GM12874 (cell line): Measurements from ENCODE around the gene GOLGA7B.
A peak's percentile ranks its signal among the peaks of the same experiment; 100 is the strongest.

Source experiments
- TF ChIP-seq, protein P1 (sequence below): IDR thresholded peaks from 2 replicates; pipeline ENCODE4 v1.5.1; 2011; ENCODE audit warnings: low read depth, mild to moderate bottlenecking, control low read depth, low read length, moderate library complexity; ENCODE audit not compliant: insufficient read depth

Gene GOLGA7B

DNA sequence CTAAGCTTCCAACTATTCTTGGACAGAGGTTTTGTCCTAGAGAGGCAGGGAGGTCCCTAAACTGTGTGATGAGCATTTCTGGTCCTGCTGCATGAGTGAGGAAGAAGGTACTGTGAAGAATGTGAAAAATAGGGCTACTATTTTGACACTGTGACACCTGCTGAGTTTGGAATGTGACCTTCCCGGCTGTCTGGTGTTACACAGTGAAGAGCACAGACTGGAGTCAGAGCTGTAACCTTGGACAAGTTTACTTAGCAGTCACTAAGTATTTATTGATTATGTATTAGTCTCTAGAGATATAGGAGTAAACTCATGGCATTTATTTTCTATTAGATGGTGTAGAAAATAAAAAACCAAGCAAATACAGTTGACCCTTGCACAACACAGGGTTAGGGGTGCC is 12.3 kb downstream of the GOLGA7B start:
- TF ChIP-seq, protein P1, sequence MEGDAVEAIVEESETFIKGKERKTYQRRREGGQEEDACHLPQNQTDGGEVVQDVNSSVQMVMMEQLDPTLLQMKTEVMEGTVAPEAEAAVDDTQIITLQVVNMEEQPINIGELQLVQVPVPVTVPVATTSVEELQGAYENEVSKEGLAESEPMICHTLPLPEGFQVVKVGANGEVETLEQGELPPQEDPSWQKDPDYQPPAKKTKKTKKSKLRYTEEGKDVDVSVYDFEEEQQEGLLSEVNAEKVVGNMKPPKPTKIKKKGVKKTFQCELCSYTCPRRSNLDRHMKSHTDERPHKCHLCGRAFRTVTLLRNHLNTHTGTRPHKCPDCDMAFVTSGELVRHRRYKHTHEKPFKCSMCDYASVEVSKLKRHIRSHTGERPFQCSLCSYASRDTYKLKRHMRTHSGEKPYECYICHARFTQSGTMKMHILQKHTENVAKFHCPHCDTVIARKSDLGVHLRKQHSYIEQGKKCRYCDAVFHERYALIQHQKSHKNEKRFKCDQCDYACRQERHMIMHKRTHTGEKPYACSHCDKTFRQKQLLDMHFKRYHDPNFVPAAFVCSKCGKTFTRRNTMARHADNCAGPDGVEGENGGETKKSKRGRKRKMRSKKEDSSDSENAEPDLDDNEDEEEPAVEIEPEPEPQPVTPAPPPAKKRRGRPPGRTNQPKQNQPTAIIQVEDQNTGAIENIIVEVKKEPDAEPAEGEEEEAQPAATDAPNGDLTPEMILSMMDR = no peak

DNA sequence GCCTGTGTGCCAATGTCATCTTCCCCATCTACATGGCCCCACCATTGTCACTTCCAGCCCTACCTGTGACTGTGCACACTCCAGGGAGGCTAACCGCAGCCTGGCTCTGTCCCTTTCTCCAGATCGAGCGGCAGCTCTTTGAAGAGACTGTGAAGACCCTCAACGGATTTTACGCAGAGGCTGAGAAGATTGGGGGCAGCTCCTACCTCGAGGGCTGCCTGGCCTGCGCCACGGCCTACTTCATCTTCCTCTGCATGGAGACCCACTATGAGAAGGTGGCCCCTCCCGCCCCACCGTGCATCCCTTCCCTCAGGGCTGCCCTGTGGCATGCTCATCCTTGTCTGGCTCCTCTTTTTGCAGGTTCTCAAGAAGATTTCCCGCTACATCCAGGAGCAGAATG is 14.2 kb downstream of the GOLGA7B start:
- TF ChIP-seq, protein P1 = no peak

DNA sequence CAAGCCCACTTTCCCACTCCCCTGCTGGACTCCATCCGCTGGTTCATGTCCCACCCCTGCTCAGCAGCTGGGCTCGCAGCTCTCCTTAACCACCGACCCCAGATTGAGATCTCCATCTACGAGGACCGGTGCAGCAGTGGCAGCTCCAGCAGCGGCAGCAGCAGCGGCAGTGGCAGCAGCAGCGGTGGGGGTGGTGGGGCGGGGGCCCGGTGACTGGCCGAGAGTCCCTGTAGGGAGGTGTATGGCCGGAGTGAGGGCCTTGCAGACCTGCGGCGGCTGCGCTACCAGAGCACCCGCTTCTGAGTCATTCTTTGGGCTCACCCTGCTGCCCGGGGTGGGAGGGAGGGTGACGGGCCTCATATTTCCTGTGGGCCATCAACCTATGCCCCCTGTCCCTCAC is 15.8 kb downstream of the GOLGA7B start:
- TF ChIP-seq, protein P1 = no peak

DNA sequence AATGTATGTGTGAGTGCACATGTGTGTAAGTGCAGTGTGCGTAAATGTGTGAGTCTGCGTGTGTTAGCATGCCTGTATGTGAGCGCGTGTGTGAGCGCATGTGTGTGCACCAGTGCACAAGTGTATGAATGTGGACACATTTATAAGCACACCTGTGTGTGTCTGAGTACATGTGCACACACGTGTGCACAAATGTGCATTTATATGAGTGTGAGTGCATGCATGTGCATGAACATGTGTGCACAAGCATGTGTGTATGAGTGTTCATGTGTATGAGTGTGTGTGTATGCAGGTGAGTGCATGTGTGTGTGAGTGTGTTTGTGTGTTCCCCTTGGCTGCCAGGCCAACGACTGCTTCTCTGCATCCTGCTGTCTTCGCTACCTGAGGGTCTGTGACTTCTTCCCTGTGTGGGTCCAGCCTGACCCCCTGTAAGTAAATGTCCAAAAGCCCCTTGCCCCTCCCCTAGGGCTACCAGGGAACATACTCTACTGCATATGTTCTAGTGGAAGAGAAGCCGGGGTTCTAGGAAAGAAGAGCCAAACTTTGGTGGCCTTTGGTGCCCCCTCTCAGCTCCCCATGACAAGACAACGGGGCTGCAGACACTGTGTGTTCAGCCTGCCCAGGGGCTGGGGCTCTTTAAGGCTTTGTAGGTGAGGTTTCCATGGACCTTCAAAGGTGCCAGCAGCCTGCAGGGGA is 17.0 kb downstream of the GOLGA7B start:
- TF ChIP-seq, protein P1 = no peak

DNA sequence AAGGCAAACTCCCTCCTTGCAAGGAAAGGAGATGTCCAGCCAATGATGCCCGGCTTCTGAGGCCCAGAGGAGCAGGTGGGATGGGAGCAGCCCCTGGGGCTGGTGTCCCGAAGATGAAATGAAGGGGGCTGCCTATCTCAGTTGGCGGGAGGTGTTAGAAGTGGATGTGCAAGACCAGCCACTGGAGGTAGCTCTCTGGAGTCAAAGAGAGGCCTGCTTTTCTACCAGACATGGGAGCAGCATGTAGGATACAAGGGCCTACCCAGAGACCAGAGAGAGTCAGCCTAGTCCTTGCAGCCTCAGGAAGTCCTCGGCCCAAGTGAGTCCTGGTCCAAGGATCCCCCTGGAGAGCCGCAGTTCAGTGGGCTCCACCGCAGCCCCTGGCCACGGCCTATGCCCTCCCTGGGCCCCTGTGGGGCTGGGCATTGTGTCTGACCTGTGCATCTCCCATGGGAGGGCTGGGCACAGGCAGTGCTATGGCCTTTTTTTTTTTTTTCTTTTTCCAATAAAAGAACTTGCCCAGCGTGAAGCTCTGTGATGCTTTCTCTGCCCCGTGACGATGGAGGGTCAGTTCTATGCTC is 17.7 kb downstream of the GOLGA7B start:
- TF ChIP-seq, protein P1 = no peak

DNA sequence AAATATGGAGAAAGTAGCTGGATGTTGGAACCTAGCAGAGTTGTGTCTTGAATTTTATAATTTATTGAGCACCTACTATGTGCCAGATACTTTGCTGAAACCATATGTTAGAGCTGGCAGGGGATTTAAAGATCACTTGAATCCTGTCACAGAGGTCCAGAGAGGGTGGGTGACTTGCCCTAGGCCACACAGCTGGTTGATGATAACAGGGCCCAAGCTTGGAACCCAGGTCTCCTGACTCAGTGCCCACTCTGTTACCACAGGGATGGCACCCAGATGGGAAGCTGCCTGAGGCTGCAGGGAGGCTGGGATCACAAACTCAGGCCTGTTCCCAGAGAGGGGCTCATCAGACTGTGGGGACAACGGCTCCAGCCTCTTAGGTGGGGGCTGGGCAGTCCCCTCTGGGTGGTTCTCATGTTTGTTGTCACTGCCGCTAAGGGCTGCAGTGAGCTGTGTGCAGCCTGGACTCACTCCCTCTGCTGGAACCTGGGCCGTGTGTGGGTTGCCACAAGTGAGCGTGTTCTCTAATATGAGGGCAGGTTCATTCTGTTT is 18.6 kb downstream of the GOLGA7B start:
- TF ChIP-seq, protein P1 = no peak

DNA sequence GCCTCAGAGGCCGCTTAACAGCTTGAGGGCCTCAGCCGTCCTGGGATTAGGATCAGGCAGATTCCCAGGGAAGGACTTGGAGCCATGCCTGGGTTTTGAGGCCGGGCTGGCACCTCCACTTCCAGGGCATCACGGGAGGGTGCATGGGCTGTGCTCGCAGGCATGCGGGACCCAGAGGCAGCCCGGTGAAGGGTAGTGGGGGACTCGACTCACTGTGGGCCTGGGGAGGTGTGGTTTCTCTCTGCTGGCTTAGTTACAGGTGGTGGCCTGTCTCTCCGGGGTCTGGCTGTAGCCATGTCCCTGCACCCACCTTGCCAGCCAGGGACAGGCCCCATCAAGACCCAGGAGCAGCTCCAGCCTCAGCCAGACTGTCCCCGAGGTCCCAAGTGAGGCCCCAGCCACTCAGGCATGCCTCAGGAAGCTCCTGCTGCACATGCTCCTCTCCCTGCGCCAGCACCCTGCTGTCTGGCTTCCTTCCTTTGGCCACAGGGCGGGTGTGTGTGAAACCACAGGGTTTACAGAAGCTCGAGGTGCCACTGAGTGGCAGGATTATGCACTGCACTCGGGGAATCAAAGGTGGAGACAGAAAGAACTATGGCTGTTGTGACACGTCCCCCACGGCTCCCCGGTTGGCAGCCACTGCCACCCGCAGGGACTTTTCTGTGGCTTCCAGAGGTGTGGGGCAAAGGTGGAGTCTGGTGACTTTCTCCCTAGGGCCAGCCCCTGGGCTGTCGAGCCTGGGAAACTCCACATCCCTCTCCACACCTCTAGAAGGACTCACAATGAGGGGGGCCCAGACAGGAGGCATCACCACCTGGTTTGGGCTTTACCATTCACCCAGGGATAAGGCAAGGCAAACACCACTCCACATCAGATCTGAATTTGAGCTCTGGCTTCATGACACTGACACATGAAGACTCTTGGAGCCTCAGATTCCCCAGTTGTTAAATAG is 19.7 kb downstream of the GOLGA7B start:
- TF ChIP-seq, protein P1 = peak; percentile 65
